GM23338 (cell line): ENCODE data around the gene HNMT.

Source experiments
- ETS1 ChIP-seq: IDR thresholded peaks from 2 replicates; pipeline ENCODE4 v1.6.1; 2016; ENCODE audit warnings: antibody characterized with exemption
- EZH2 ChIP-seq: fragments of 200-600 bp; sonication (generic); IDR thresholded peaks from one replicate; pipeline ENCODE4 v1.8.0; 2017; ENCODE audit warnings: antibody characterized with exemption, mild to moderate bottlenecking, low read depth; ENCODE audit not compliant: unreplicated experiment
- EZH2phosphoT487 ChIP-seq: fragments of 200-600 bp; sonication (generic); IDR thresholded peaks from one replicate; pipeline ENCODE4 v1.8.1; 2018; ENCODE audit warnings: antibody characterized with exemption; ENCODE audit not compliant: unreplicated experiment
- JUNB ChIP-seq: IDR thresholded peaks from one replicate; pipeline ENCODE4 v1.6.1; 2016; ENCODE audit warnings: antibody characterized with exemption; ENCODE audit not compliant: unreplicated experiment
- POLR2AphosphoS5 ChIP-seq: IDR thresholded peaks from 2 replicates; pipeline ENCODE4 v1.6.1; 2016; ENCODE audit warnings: antibody characterized with exemption, low read depth
- TF ChIP-seq, protein P1 (sequence below), 2 experiments: fragments of 200-600 bp in 1 of 2; sonication (generic) in 1 of 2; conservative IDR thresholded peaks; 2 replicates each; pipeline versions ENCODE4 v1.5.1 to v1.6.1; 2016 to 2017; ENCODE audit warnings: antibody characterized with exemption in 2 of 2, low read depth in 2 of 2, mild to moderate bottlenecking in 2 of 2, moderate library complexity in 1 of 2
- TF ChIP-seq, protein P2 (sequence below): IDR thresholded peaks from one replicate; pipeline ENCODE4 v1.6.1; 2018; ENCODE audit warnings: antibody characterized with exemption; ENCODE audit not compliant: unreplicated experiment

- TF ChIP-seq, protein P1, sequence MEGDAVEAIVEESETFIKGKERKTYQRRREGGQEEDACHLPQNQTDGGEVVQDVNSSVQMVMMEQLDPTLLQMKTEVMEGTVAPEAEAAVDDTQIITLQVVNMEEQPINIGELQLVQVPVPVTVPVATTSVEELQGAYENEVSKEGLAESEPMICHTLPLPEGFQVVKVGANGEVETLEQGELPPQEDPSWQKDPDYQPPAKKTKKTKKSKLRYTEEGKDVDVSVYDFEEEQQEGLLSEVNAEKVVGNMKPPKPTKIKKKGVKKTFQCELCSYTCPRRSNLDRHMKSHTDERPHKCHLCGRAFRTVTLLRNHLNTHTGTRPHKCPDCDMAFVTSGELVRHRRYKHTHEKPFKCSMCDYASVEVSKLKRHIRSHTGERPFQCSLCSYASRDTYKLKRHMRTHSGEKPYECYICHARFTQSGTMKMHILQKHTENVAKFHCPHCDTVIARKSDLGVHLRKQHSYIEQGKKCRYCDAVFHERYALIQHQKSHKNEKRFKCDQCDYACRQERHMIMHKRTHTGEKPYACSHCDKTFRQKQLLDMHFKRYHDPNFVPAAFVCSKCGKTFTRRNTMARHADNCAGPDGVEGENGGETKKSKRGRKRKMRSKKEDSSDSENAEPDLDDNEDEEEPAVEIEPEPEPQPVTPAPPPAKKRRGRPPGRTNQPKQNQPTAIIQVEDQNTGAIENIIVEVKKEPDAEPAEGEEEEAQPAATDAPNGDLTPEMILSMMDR (conservative IDR thresholded peaks at IDR 0.05; ENCODE audit: low read depth in 2 of 2), result no peak
- TF ChIP-seq EZH2 (no peak), POLR2AphosphoS5 (no peak), EZH2phosphoT487 (no peak), JUNB (no peak), ETS1 (no peak)
- TF ChIP-seq, protein P2, sequence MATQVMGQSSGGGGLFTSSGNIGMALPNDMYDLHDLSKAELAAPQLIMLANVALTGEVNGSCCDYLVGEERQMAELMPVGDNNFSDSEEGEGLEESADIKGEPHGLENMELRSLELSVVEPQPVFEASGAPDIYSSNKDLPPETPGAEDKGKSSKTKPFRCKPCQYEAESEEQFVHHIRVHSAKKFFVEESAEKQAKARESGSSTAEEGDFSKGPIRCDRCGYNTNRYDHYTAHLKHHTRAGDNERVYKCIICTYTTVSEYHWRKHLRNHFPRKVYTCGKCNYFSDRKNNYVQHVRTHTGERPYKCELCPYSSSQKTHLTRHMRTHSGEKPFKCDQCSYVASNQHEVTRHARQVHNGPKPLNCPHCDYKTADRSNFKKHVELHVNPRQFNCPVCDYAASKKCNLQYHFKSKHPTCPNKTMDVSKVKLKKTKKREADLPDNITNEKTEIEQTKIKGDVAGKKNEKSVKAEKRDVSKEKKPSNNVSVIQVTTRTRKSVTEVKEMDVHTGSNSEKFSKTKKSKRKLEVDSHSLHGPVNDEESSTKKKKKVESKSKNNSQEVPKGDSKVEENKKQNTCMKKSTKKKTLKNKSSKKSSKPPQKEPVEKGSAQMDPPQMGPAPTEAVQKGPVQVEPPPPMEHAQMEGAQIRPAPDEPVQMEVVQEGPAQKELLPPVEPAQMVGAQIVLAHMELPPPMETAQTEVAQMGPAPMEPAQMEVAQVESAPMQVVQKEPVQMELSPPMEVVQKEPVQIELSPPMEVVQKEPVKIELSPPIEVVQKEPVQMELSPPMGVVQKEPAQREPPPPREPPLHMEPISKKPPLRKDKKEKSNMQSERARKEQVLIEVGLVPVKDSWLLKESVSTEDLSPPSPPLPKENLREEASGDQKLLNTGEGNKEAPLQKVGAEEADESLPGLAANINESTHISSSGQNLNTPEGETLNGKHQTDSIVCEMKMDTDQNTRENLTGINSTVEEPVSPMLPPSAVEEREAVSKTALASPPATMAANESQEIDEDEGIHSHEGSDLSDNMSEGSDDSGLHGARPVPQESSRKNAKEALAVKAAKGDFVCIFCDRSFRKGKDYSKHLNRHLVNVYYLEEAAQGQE, result no peak
These were observed 22.0 kb upstream of the HNMT start for GRCh38 chr2:137942037-137942832.
